ENCODE data around the gene SDCCAG8.

Gene SDCCAG8

GRCh38 chr1:243299069-243299468 is 43.2 kb downstream of the SDCCAG8 start:
- no peaks in the 10 kb centered on the region for H3K36me3 ChIP-seq (ENCODE audit: control insufficient read depth, insufficient read depth, low read length)
- no peak overlapping the region for H3K27ac ChIP-seq (ENCODE audit: low read length)
- no peaks in the 10 kb centered on the region for H3K4me1 ChIP-seq (ENCODE audit: control insufficient read depth, insufficient read depth, low read length)
- no peaks in the 10 kb centered on the region for H3K9me3 ChIP-seq (ENCODE audit: control insufficient read depth, insufficient read depth, low read length)
- DNase-seq (ENCODE audit: low read depth, low spot score): no peak
- no CpG with 5 or more reads among the region's 1 CpG for WGBS (ENCODE audit: insufficient coverage, insufficient read length)
- no peaks in the 10 kb centered on the region for H3K27me3 ChIP-seq (ENCODE audit: control insufficient read depth, insufficient read depth, low read length)
- H3K4me3 ChIP-seq (ENCODE audit: low read length): no peak overlapping the region

- no CpG with 5 or more reads among the region's 2 CpGs for WGBS (ENCODE audit: insufficient coverage, insufficient read length)
- Histone ChIP-seq H3K9me3 (ENCODE audit: control insufficient read depth, insufficient read depth, low read length) (no peaks in the 10 kb centered on the region), H3K27ac (ENCODE audit: low read length) (no peak overlapping the region), H3K36me3 (ENCODE audit: control insufficient read depth, insufficient read depth, low read length) (no peaks in the 10 kb centered on the region), H3K4me3 (ENCODE audit: low read length) (no peak overlapping the region), H3K4me1 (ENCODE audit: control insufficient read depth, insufficient read depth, low read length) (no peaks in the 10 kb centered on the region), H3K27me3 (ENCODE audit: control insufficient read depth, insufficient read depth, low read length) (no peaks in the 10 kb centered on the region)
- DNase-seq (ENCODE audit: low read depth, low spot score): no peak
Measured at GRCh38 chr1:243301059-243301458, 45.2 kb downstream of the SDCCAG8 start.

- H3K4me1 ChIP-seq (ENCODE audit: control insufficient read depth, insufficient read depth, low read length): no peaks in the 10 kb centered on the region
- no peak overlapping the region for H3K4me3 ChIP-seq (ENCODE audit: low read length)
- DNase-seq (ENCODE audit: low read depth, low spot score): no peak
- H3K27ac ChIP-seq (ENCODE audit: low read length): no peak overlapping the region
- H3K9me3 ChIP-seq (ENCODE audit: control insufficient read depth, insufficient read depth, low read length): no peaks in the 10 kb centered on the region
- H3K36me3 ChIP-seq (ENCODE audit: control insufficient read depth, insufficient read depth, low read length): no peaks in the 10 kb centered on the region
- no CpG with 5 or more reads among the region's 1 CpG for WGBS (ENCODE audit: insufficient coverage, insufficient read length)
- H3K27me3 ChIP-seq (ENCODE audit: control insufficient read depth, insufficient read depth, low read length): no peaks in the 10 kb centered on the region
Measured at GRCh38 chr1:243311809-243312208, 56.0 kb downstream of the SDCCAG8 start.

DNA sequence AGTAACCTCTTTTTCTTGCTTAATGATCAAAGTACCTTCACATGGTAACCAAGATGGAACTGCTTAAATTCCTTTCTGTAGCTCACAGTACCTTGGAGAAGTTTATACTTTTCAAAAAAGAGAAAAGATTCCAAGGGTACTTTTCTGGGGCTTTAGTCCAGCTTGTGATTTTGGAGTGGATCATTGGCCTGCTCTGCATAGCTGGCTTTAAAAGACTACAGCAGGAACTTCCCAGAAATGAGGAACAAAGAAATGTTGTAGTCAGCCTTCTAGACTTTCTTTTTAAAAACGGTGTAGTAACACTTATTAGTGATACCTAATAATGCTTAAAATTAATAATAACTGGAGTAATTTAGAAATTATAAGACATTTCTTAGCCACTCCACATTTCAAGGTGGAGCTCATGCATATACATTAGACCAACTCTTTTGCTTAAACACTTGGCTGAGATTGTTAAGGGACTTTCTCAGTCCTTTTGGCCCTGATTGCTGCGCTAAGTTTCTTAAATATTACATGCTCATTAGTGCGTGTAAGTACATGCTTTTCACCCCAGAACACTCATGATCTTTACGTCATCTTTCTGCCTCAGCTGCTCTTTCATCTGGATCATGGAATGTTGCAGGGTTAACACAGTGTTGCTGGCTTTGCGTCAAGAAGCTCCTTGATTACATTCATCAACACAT is 57.3 kb downstream of the SDCCAG8 start:
- Histone ChIP-seq H3K36me3 (ENCODE audit: control insufficient read depth, insufficient read depth, low read length) (no peaks in the 10 kb centered on the region), H3K9me3 (ENCODE audit: control insufficient read depth, insufficient read depth, low read length) (no peaks in the 10 kb centered on the region), H3K27ac (ENCODE audit: low read length) (no peak overlapping the region), H3K4me3 (ENCODE audit: low read length) (no peak overlapping the region), H3K27me3 (ENCODE audit: control insufficient read depth, insufficient read depth, low read length) (no peaks in the 10 kb centered on the region), H3K4me1 (ENCODE audit: control insufficient read depth, insufficient read depth, low read length) (no peaks in the 10 kb centered on the region)
- WGBS (ENCODE audit: insufficient coverage, insufficient read length): no CpG with 5 or more reads among the region's 5 CpGs
- DNase-seq (ENCODE audit: low read depth, low spot score): no peak

DNA sequence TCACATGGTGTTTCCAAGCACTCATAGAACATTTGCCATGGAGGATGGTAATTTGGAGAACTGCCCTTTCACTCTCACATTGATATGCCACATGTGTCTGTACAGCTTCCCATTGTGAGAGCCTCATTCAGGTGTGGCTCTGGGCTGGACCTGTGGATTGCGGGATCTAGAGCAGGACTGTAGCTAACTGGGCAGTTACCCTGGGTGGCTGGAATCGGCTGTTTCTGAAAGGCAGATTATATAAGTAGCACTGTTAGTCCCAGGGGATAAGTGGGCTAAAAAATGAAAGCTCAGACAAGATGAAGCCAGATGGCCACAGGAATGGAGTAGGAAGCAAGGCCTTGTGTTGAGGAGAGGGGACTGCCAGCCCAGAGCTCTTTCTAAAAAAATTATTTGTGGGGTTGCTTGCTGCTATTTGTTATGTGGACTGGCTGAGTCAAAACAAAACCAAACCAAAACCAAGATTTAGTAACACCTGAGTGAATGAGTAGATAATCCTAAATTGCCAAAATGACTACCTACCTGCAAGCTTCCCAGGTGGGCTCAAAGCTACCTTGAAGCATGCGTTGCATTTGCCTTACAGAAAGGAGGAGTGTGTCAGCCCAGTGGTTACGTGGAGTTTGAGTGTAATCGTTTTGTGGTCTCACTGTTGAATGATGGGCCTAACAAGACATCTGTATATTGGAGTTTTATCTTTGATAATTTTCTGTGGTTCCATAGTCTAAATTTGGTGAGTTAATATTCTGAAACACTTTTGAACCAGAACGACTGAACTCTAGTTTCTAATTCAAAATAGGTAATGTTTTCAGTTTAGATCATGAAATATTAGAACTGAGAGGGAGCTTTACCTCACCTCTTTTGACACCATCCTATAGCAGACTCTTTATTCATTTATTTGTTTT is 58.0 kb downstream of the SDCCAG8 start:
- WGBS (ENCODE audit: insufficient coverage, insufficient read length): no CpG with 5 or more reads among the region's 6 CpGs
- H3K27ac ChIP-seq (ENCODE audit: low read length): no peak overlapping the region
- no peak for DNase-seq (ENCODE audit: low read depth, low spot score)

DNA sequence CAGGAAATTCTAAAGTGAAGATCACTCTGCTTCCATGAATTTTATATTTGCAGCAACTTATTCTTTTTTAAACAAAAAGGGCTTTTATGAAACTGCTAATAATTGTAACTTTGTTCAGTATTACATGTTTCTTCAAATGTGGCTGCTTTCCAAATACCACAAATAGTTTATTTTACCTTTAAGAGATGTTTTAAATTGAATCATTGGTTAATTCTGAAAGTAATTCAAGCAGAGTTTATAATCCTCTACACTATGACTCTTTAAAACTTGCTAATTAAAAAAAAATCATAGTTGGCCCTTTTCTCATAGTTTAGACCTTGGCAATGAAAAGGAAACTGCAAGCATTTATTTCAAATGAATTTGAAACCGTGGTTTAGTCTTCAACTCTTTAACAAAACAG is 59.6 kb downstream of the SDCCAG8 start:
- no CpG with 5 or more reads among the region's 1 CpG for WGBS (ENCODE audit: insufficient coverage, insufficient read length)
- no peaks in the 10 kb centered on the region for H3K9me3 ChIP-seq (ENCODE audit: control insufficient read depth, insufficient read depth, low read length)
- no peaks in the 10 kb centered on the region for H3K4me1 ChIP-seq (ENCODE audit: control insufficient read depth, insufficient read depth, low read length)
- H3K27me3 ChIP-seq (ENCODE audit: control insufficient read depth, insufficient read depth, low read length): no peaks in the 10 kb centered on the region
- H3K4me3 ChIP-seq (ENCODE audit: low read length): no peak overlapping the region
- no peak overlapping the region for H3K27ac ChIP-seq (ENCODE audit: low read length)
- DNase-seq (ENCODE audit: low read depth, low spot score): no peak
- H3K36me3 ChIP-seq (ENCODE audit: control insufficient read depth, insufficient read depth, low read length): no peaks in the 10 kb centered on the region

More for the DNA sequence above, 58.0 kb downstream of the SDCCAG8 start:
- Histone ChIP-seq H3K4me3 (ENCODE audit: low read length) (no peak overlapping the region), H3K9me3 (ENCODE audit: control insufficient read depth, insufficient read depth, low read length) (no peaks in the 10 kb centered on the region), H3K27me3 (ENCODE audit: control insufficient read depth, insufficient read depth, low read length) (no peaks in the 10 kb centered on the region), H3K4me1 (ENCODE audit: control insufficient read depth, insufficient read depth, low read length) (no peaks in the 10 kb centered on the region), H3K36me3 (ENCODE audit: control insufficient read depth, insufficient read depth, low read length) (no peaks in the 10 kb centered on the region)

DNA sequence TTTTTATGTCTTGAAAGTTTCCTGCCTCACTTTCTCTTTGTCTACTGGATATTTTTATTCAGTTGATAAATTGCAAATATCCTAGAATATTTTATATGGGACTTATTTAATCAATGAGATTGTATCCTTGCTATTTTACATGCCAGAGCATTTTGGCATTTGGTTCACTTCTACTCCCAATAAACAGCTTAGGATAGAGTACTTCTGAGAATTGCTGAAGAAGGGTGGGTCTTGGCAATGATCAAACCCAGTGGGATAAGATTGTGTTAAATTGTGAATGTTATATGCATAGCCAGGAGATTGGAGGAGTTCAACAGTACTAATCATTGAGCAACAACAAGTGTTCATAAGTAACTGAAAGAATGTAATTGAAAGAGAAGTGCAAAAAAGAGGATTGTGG is 60.1 kb downstream of the SDCCAG8 start:
- Histone ChIP-seq H3K27ac (ENCODE audit: low read length) (no peak overlapping the region), H3K9me3 (ENCODE audit: control insufficient read depth, insufficient read depth, low read length) (no peaks in the 10 kb centered on the region), H3K4me1 (ENCODE audit: control insufficient read depth, insufficient read depth, low read length) (no peaks in the 10 kb centered on the region), H3K4me3 (ENCODE audit: low read length) (no peak overlapping the region), H3K36me3 (ENCODE audit: control insufficient read depth, insufficient read depth, low read length) (no peaks in the 10 kb centered on the region), H3K27me3 (ENCODE audit: control insufficient read depth, insufficient read depth, low read length) (no peaks in the 10 kb centered on the region)
- no peak for DNase-seq (ENCODE audit: low read depth, low spot score)

- no peaks in the 10 kb centered on the region for H3K27me3 ChIP-seq (ENCODE audit: control insufficient read depth, insufficient read depth, low read length)
- no CpG with 5 or more reads among the region's 12 CpGs for WGBS (ENCODE audit: insufficient coverage, insufficient read length)
- DNase-seq (ENCODE audit: low read depth, low spot score): no peak
- H3K4me1 ChIP-seq (ENCODE audit: control insufficient read depth, insufficient read depth, low read length): no peaks in the 10 kb centered on the region
- H3K27ac ChIP-seq (ENCODE audit: low read length): no peak overlapping the region
- H3K9me3 ChIP-seq (ENCODE audit: control insufficient read depth, insufficient read depth, low read length): no peaks in the 10 kb centered on the region
- no peaks in the 10 kb centered on the region for H3K36me3 ChIP-seq (ENCODE audit: control insufficient read depth, insufficient read depth, low read length)
- H3K4me3 ChIP-seq (ENCODE audit: low read length): no peak overlapping the region
Measured at GRCh38 chr1:243316366-243316989, 60.6 kb downstream of the SDCCAG8 start.

GRCh38 chr1:243320224-243320623 is 64.4 kb downstream of the SDCCAG8 start:
- no peak for DNase-seq (ENCODE audit: low read depth, low spot score)
- no CpG with 5 or more reads among the region's 7 CpGs for WGBS (ENCODE audit: insufficient coverage, insufficient read length)
- Histone ChIP-seq H3K27me3 (ENCODE audit: control insufficient read depth, insufficient read depth, low read length) (no peaks in the 10 kb centered on the region), H3K36me3 (ENCODE audit: control insufficient read depth, insufficient read depth, low read length) (no peaks in the 10 kb centered on the region), H3K9me3 (ENCODE audit: control insufficient read depth, insufficient read depth, low read length) (no peaks in the 10 kb centered on the region), H3K4me1 (ENCODE audit: control insufficient read depth, insufficient read depth, low read length) (no peaks in the 10 kb centered on the region), H3K27ac (ENCODE audit: low read length) (no peak overlapping the region), H3K4me3 (ENCODE audit: low read length) (no peak overlapping the region)

GRCh38 chr1:243322326-243322725 is 66.5 kb downstream of the SDCCAG8 start:
- no peaks in the 10 kb centered on the region for H3K9me3 ChIP-seq (ENCODE audit: control insufficient read depth, insufficient read depth, low read length)
- WGBS (ENCODE audit: insufficient coverage, insufficient read length): no CpG with 5 or more reads among the region's 3 CpGs

More at GRCh38 chr1:243322326-243322725, 66.5 kb downstream of the SDCCAG8 start:
- no peaks in the 10 kb centered on the region for H3K4me1 ChIP-seq (ENCODE audit: control insufficient read depth, insufficient read depth, low read length)
- no peak overlapping the region for H3K27ac ChIP-seq (ENCODE audit: low read length)
- no peak overlapping the region for H3K4me3 ChIP-seq (ENCODE audit: low read length)
- H3K36me3 ChIP-seq (ENCODE audit: control insufficient read depth, insufficient read depth, low read length): no peaks in the 10 kb centered on the region
- H3K27me3 ChIP-seq (ENCODE audit: control insufficient read depth, insufficient read depth, low read length): no peaks in the 10 kb centered on the region
- DNase-seq (ENCODE audit: low read depth, low spot score): no peak
